ENCODE data around the gene TNFRSF21. TPM values are rescaled to one million over a fixed set of nuclear protein-coding genes. Genes with fewer than 3 reads are reported as not detected.

TNFRSF21 gene, protein sequence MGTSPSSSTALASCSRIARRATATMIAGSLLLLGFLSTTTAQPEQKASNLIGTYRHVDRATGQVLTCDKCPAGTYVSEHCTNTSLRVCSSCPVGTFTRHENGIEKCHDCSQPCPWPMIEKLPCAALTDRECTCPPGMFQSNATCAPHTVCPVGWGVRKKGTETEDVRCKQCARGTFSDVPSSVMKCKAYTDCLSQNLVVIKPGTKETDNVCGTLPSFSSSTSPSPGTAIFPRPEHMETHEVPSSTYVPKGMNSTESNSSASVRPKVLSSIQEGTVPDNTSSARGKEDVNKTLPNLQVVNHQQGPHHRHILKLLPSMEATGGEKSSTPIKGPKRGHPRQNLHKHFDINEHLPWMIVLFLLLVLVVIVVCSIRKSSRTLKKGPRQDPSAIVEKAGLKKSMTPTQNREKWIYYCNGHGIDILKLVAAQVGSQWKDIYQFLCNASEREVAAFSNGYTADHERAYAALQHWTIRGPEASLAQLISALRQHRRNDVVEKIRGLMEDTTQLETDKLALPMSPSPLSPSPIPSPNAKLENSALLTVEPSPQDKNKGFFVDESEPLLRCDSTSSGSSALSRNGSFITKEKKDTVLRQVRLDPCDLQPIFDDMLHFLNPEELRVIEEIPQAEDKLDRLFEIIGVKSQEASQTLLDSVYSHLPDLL
- 27.1 TPM for total RNA-seq (ENCODE audit: unreplicated experiment)
- long read RNA-seq, partial matches to known transcripts, result 0 of 4 reads
- long read RNA-seq, other reads (novel, unspliced or antisense), result 0 of 4 reads

DNA sequence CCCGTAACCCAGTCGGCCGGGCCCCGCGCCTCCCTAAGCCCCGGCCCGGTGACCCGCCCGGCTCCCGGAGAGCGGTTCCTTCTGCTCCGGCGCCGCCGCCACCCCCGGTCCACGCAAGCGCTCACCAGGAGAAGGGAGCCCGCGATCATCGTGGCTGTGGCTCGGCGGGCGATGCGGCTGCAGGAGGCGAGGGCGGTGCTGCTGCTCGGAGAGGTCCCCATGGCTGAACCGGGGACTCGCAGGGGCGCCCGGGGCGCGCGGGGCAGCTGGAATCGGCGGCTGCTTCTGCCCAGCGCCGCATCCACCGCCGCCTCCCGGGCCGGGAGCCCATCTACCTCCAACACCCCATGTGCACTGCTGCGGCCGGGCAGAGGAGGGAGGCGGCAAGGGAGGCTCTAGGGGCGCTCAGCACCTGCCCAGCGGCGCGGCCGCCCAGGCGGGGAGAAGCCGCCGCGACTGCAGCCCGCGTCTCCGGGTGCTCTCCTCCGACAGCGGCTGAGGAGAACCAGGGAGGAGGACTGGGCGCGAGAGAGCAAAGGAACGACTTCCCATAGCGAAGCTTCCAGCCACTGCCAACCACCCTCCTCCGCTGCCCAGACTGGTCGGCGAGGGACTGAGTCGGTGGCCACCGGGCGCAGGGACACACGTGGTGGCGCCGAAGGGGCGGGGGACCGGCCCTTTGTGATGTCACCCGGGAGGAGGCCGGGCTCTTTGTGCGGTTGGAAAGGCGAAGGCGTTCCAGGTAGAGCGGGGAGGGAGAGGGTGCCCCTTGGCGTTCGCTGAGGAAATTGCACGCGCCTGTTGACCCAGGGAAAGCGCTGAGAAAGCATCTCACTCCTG lies at the start of gene TNFRSF21:
TNFRSF21 (minus strand) TSS at position 615 of the 840 bp plus-strand sequence; CDS start at position 221, 394 bp downstream.
- Mint-ChIP-seq H3K27ac (ENCODE audit: unreplicated experiment) (peak within 1 kb of the TSS; percentile 85), H3K9me3 (ENCODE audit: unreplicated experiment) (peaks cover 2% of the 10 kb centered on the region), H3K4me3 (ENCODE audit: unreplicated experiment) (peak within 1 kb of the TSS; percentile 93), H3K36me3 (ENCODE audit: unreplicated experiment) (peaks cover 3% of the 10 kb centered on the region), H3K4me1 (ENCODE audit: low read depth, unreplicated experiment) (peaks cover 6% of the 10 kb centered on the region), H3K27me3 (ENCODE audit: unreplicated experiment) (peaks cover 1% of the 10 kb centered on the region)
- TF ChIP-seq, protein P1, sequence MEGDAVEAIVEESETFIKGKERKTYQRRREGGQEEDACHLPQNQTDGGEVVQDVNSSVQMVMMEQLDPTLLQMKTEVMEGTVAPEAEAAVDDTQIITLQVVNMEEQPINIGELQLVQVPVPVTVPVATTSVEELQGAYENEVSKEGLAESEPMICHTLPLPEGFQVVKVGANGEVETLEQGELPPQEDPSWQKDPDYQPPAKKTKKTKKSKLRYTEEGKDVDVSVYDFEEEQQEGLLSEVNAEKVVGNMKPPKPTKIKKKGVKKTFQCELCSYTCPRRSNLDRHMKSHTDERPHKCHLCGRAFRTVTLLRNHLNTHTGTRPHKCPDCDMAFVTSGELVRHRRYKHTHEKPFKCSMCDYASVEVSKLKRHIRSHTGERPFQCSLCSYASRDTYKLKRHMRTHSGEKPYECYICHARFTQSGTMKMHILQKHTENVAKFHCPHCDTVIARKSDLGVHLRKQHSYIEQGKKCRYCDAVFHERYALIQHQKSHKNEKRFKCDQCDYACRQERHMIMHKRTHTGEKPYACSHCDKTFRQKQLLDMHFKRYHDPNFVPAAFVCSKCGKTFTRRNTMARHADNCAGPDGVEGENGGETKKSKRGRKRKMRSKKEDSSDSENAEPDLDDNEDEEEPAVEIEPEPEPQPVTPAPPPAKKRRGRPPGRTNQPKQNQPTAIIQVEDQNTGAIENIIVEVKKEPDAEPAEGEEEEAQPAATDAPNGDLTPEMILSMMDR (IDR thresholded peaks at IDR 0.05; ENCODE audit: partially characterized antibody, unreplicated experiment), result peak; percentile 84
- peak; percentile 95 for DNase-seq

DNA sequence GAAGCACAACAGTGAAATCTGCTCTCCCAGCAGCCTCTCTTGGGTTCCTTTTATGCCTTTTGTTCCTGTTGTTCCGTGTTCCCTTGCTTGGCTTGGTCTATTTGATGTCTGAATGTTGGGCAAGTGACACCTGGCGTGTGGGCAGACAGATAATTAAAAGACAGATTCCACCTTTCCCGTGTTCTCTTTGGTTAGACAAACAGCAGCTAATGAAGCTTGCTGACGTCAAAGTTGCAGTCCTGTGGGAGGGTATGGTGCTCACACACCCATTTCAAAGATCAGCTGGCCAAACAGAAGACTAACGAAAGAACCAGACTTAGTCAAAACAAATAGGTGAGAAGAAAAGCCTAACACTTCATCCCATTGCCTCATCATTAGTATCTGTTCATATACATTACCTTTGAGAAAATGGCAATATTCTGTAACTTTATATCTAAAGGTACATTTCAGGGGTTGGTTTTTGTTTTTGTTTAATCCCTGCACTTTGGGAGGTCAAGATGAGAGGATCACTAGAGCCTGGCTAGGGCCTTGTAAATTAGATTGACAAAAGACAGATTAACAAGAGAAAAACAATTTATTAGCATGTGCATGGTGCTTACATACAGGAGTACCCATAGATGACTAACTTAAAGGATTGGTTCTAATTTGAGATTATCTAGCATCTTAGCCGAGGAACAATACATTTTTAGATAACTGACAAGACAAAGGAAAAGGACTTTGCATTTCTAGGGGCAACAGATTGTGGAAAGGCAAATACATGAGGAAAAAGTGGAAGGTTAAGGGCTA lies 48.9 kb upstream of the TNFRSF21 start:
- Mint-ChIP-seq H3K4me3 (ENCODE audit: unreplicated experiment) (no peak overlapping the region), H3K27ac (ENCODE audit: unreplicated experiment) (no peak overlapping the region), H3K9me3 (ENCODE audit: unreplicated experiment) (no peaks in the 10 kb centered on the region), H3K36me3 (ENCODE audit: unreplicated experiment) (no peaks in the 10 kb centered on the region), H3K4me1 (ENCODE audit: low read depth, unreplicated experiment) (no peaks in the 10 kb centered on the region), H3K27me3 (ENCODE audit: unreplicated experiment) (no peaks in the 10 kb centered on the region)
- TF ChIP-seq, protein P1 (IDR thresholded peaks at IDR 0.05; ENCODE audit: partially characterized antibody, unreplicated experiment), result no peak
- DNase-seq, result no peak

DNA sequence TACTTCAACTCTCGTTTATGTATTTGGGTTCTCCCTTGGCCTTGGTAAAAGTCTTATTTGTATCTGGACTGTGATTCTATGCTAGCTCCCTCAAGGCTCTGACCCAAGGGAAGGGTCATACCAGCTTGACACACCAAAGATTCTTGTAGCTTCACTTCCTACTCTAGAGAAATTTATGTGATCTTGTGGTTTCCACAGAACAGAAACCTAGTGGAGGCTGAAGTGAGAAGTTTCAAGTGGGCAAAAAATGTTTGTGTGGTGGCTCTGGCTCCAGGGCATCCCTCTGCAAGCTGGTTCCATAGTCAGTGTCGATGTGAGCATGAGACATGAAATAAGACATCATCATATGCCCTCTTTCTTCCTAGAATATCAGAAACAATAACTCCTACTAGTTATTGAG lies 48.1 kb upstream of the TNFRSF21 start:
- H3K4me3 Mint-ChIP-seq (ENCODE audit: unreplicated experiment), result no peak overlapping the region
- H3K9me3 Mint-ChIP-seq (ENCODE audit: unreplicated experiment), result no peaks in the 10 kb centered on the region
- no peak overlapping the region for H3K27ac Mint-ChIP-seq (ENCODE audit: unreplicated experiment)
- H3K4me1 Mint-ChIP-seq (ENCODE audit: low read depth, unreplicated experiment), result no peaks in the 10 kb centered on the region
- no peak for DNase-seq
- no peaks in the 10 kb centered on the region for H3K27me3 Mint-ChIP-seq (ENCODE audit: unreplicated experiment)
- TF ChIP-seq, protein P1 (IDR thresholded peaks at IDR 0.05; ENCODE audit: partially characterized antibody, unreplicated experiment), result no peak
- no peaks in the 10 kb centered on the region for H3K36me3 Mint-ChIP-seq (ENCODE audit: unreplicated experiment)

DNA sequence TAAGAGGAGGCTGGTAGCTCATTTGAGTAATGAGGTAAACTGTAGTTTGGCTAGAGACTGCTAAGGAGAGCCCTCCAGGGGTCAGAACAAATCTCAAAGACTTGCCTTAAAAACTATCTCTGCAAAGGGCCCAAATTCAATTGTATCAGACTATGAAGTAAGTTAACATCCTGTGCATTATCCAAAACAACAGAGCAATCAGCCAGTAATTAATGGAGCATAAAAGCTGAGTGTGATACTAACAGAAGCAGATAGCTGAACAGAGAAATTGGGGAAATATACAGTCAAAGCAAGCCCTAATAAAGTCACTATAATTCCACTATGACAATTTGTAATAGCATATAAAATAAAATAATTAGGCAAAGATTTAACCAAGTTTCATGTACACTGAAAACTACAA lies 45.8 kb upstream of the TNFRSF21 start:
- DNase-seq, result no peak
- no peaks in the 10 kb centered on the region for H3K9me3 Mint-ChIP-seq (ENCODE audit: unreplicated experiment)
- no peak overlapping the region for H3K4me3 Mint-ChIP-seq (ENCODE audit: unreplicated experiment)
- no peaks in the 10 kb centered on the region for H3K36me3 Mint-ChIP-seq (ENCODE audit: unreplicated experiment)
- H3K4me1 Mint-ChIP-seq (ENCODE audit: low read depth, unreplicated experiment), result no peaks in the 10 kb centered on the region
- no peak overlapping the region for H3K27ac Mint-ChIP-seq (ENCODE audit: unreplicated experiment)
- H3K27me3 Mint-ChIP-seq (ENCODE audit: unreplicated experiment), result no peaks in the 10 kb centered on the region
- TF ChIP-seq, protein P1 (IDR thresholded peaks at IDR 0.05; ENCODE audit: partially characterized antibody, unreplicated experiment), result no peak
